HepG2 (cell line): Measurements from ENCODE around the gene NUP153. TPM values are rescaled to one million over a fixed set of nuclear protein-coding genes. Genes with fewer than 3 reads are reported as not detected.

ENCODE experiments used
- PCBP2 ChIP-seq: fragments of 200-400 bp; formaldehyde crosslinking; optimal IDR thresholded peaks from 2 replicates; pipeline ENCODE3; 2018; ENCODE audit warnings: low read length, low read depth; ENCODE audit not compliant: poor library complexity, severe bottlenecking
- PPARG ChIP-seq: conservative IDR thresholded peaks from 2 replicates; pipeline ENCODE4 v1.6.1; 2016; ENCODE audit warnings: missing biosample characterization, missing genetic modification reagents
- RERE ChIP-seq: IDR thresholded peaks from 2 replicates; pipeline ENCODE4 v1.6.1; 2016; ENCODE audit warnings: low read depth, missing genetic modification reagents, missing compliant biosample characterization
- SATB2 ChIP-seq: sonication (generic); formaldehyde crosslinking; IDR thresholded peaks from 2 replicates; pipeline ENCODE4 v1.5.0; 2020; ENCODE audit warnings: missing genetic modification reagents
- SIX4 ChIP-seq: sonication (generic); formaldehyde crosslinking; IDR thresholded peaks from 2 replicates; pipeline ENCODE4 v1.4.0; 2020; ENCODE audit warnings: missing genetic modification reagents
- YEATS2 ChIP-seq: sonication (generic); formaldehyde crosslinking; IDR thresholded peaks from 2 replicates; pipeline ENCODE4 v1.4.0; 2020; ENCODE audit warnings: missing genetic modification reagents, borderline replicate concordance
- ZBTB10 ChIP-seq: sonication (generic); formaldehyde crosslinking; IDR thresholded peaks from 2 replicates; pipeline ENCODE4 v1.4.0; 2020; ENCODE audit warnings: missing genetic modification reagents, borderline replicate concordance
- ZFP91 ChIP-seq: sonication (generic); formaldehyde crosslinking; IDR thresholded peaks from 2 replicates; pipeline ENCODE4 v1.9.0; 2022; ENCODE audit warnings: missing genetic modification reagents, mild to moderate bottlenecking, borderline replicate concordance
- ZNF24 ChIP-seq: fragments of 450-650 bp; IDR thresholded peaks from 2 replicates; pipeline ENCODE4 v1.6.1; 2017; ENCODE audit warnings: antibody characterized with exemption, mild to moderate bottlenecking
- ZNF296 ChIP-seq: sonication (generic); formaldehyde crosslinking; conservative IDR thresholded peaks from 2 replicates; pipeline ENCODE4 v1.5.0; 2020; ENCODE audit warnings: mild to moderate bottlenecking, missing genetic modification reagents
- ZNF333 ChIP-seq: sonication (generic); formaldehyde crosslinking; IDR thresholded peaks from 2 replicates; pipeline ENCODE4 v1.4.0; 2020; ENCODE audit warnings: mild to moderate bottlenecking, missing genetic modification reagents, borderline replicate concordance
- ZNF484 ChIP-seq: sonication (generic); formaldehyde crosslinking; IDR thresholded peaks from 2 replicates; pipeline ENCODE4 v1.5.1; 2020; ENCODE audit warnings: mild to moderate bottlenecking, low read depth, missing genetic modification reagents, borderline replicate concordance
- polyA plus RNA-seq, 8 experiments: library from polyadenylated mRNA; depleted of rRNA in 3 of 8; stranded (reverse) in 7 of 8; unstranded in 1 of 8; fragments of >200 nt; fragmentation: Illumina TruSeq in 4 of 8; extraction: Trizol in 4 of 8; gene quantifications; 2 replicates each; pipeline versions ENCODE4 v1.2.1 to v1.2.3, GENCODE V29; 2011 to 2016; ENCODE audit warnings: low read depth in 4 of 8, missing spikeins in 1 of 8, mixed read lengths in 1 of 8; ENCODE audit not compliant: insufficient read depth in 1 of 8
- total RNA-seq, 5 experiments: library from RNA; depleted of rRNA; stranded (reverse); fragments of >200 nt; fragmentation: Illumina TruSeq; extraction: Trizol; gene quantifications; 2 replicates each; pipeline ENCODE4 v1.2.3, GENCODE V29; 2016; ENCODE audit warnings: low read depth in 1 of 5
- TF ChIP-seq, protein P1 (sequence below): IDR thresholded peaks from 2 replicates; pipeline ENCODE4 v1.6.1; 2016; ENCODE audit warnings: low read depth
- TF ChIP-seq, protein P2 (sequence below): sonication (generic); formaldehyde crosslinking; conservative IDR thresholded peaks from 2 replicates; pipeline ENCODE4 v1.4.0; 2020; ENCODE audit warnings: mild to moderate bottlenecking, missing genetic modification reagents, moderate library complexity

The NUP153 gene
- total and polyA plus RNA-seq, 2 of the 13 experiments (the other 11 are each of a cell fraction or from before 2014, with no cell fraction given), result 29.8 to 55.2 TPM

GRCh38 chr6:17640477-17640917, 66.2 kb downstream of the NUP153 start (continued):
- TF ChIP-seq ZNF24 (no peak), ZFP91 (CRISPR knock-in tag) (no peak), RERE (CRISPR knock-in tag) (no peak), PPARG (CRISPR knock-in tag) (no peak), ZNF296 (CRISPR knock-in tag) (no peak), SATB2 (no peak), PCBP2 (no peak), ZNF333 (CRISPR knock-in tag) (no peak), ZBTB10 (CRISPR knock-in tag) (no peak), ZNF484 (CRISPR knock-in tag) (no peak), SIX4 (CRISPR knock-in tag) (no peak), YEATS2 (CRISPR knock-in tag) (no peak)
- TF ChIP-seq, protein P1, sequence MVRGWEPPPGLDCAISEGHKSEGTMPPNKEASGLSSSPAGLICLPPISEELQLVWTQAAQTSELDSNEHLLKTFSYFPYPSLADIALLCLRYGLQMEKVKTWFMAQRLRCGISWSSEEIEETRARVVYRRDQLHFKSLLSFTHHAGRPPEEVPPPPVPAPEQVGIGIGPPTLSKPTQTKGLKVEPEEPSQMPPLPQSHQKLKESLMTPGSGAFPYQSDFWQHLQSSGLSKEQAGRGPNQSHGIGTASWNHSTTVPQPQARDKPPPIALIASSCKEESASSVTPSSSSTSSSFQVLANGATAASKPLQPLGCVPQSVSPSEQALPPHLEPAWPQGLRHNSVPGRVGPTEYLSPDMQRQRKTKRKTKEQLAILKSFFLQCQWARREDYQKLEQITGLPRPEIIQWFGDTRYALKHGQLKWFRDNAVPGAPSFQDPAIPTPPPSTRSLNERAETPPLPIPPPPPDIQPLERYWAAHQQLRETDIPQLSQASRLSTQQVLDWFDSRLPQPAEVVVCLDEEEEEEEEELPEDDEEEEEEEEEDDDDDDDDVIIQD (CRISPR knock-in tag), result no peak
- TF ChIP-seq, protein P2, sequence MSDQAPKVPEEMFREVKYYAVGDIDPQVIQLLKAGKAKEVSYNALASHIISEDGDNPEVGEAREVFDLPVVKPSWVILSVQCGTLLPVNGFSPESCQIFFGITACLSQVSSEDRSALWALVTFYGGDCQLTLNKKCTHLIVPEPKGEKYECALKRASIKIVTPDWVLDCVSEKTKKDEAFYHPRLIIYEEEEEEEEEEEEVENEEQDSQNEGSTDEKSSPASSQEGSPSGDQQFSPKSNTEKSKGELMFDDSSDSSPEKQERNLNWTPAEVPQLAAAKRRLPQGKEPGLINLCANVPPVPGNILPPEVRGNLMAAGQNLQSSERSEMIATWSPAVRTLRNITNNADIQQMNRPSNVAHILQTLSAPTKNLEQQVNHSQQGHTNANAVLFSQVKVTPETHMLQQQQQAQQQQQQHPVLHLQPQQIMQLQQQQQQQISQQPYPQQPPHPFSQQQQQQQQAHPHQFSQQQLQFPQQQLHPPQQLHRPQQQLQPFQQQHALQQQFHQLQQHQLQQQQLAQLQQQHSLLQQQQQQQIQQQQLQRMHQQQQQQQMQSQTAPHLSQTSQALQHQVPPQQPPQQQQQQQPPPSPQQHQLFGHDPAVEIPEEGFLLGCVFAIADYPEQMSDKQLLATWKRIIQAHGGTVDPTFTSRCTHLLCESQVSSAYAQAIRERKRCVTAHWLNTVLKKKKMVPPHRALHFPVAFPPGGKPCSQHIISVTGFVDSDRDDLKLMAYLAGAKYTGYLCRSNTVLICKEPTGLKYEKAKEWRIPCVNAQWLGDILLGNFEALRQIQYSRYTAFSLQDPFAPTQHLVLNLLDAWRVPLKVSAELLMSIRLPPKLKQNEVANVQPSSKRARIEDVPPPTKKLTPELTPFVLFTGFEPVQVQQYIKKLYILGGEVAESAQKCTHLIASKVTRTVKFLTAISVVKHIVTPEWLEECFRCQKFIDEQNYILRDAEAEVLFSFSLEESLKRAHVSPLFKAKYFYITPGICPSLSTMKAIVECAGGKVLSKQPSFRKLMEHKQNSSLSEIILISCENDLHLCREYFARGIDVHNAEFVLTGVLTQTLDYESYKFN (CRISPR knock-in tag), result no peak
